HEK293 (cell line): ENCODE data around the gene CEMIP2.
A peak's percentile ranks its signal among the peaks of the same experiment; 100 is the strongest.

Experiments used
- ZEB2 ChIP-seq: fragments of 450-650 bp; formaldehyde crosslinking; IDR thresholded peaks from 2 replicates; pipeline ENCODE4 v1.5.1; 2016; ENCODE audit warnings: missing biosample characterization, missing genetic modification characterization
- ZNF24 ChIP-seq: fragments of 450-650 bp; formaldehyde crosslinking; IDR thresholded peaks from 2 replicates; pipeline ENCODE4 v1.5.1; 2016; ENCODE audit warnings: missing biosample characterization, missing genetic modification characterization
- TF ChIP-seq, protein P1 (sequence below): fragments of 450-650 bp; formaldehyde crosslinking; IDR thresholded peaks from 2 replicates; pipeline ENCODE4 v1.5.1; 2016; ENCODE audit warnings: missing biosample characterization, missing genetic modification characterization, low read depth
- TF ChIP-seq, protein P2 (sequence below): fragments of 450-650 bp; formaldehyde crosslinking; IDR thresholded peaks from 2 replicates; pipeline ENCODE4 v1.5.1; 2016; ENCODE audit warnings: missing biosample characterization, missing genetic modification characterization
- TF ChIP-seq, protein P3 (sequence below): fragments of 450-650 bp; formaldehyde crosslinking; IDR thresholded peaks from 2 replicates; pipeline ENCODE4 v1.5.1; 2016; ENCODE audit warnings: missing biosample characterization, missing genetic modification characterization
- TF ChIP-seq, protein P4 (sequence below): fragments of 450-650 bp; formaldehyde crosslinking; conservative IDR thresholded peaks from 2 replicates; pipeline ENCODE4 v1.5.1; 2016; ENCODE audit warnings: low read depth, missing biosample characterization, missing genetic modification characterization

DNA sequence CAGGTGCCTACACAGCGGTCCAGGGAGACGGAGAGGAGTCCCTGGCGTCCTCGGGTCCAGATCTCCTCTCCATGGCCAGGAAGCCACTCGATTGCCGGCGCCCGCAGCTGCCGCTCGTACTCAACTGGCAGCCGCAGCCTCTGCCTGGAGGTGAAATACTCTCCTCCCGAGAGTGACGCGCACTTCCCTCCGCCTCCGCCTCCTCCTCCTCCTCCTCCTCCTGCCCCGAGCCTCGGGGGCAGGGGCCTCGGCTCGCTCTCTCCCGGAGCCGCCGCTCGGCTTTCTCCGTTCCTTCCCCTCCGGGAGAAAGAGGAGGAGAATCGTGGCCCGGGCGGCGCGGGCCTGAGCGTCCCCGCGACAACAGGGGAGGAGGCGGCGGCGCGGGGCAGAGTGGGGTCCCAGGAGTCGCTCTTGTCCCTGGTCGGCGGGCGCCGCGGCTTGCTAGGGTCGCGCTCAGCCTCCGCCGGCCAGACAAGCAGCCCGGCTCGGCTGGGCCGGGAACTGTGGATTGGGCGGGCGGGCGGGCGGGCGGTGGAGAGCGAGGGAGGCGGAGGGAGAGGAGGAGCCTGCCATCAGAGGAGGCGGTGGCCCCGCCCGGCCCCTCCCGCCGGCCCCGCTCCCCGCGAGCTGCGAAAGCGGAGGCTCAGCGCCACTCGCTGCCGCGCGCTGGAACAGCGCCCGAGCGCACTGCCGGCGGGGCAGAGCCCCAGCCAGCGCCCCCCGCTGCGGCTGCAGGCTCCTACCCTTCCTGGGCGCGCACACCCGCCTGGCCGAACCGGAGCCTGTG lies at the start of gene CEMIP2:
- peak; percentile 18; the same call in 1 of the 2 replicates for TF ChIP-seq ZEB2
- TF ChIP-seq ZNF24 (tag by site-specific recombination): no peak
- TF ChIP-seq, protein P1, sequence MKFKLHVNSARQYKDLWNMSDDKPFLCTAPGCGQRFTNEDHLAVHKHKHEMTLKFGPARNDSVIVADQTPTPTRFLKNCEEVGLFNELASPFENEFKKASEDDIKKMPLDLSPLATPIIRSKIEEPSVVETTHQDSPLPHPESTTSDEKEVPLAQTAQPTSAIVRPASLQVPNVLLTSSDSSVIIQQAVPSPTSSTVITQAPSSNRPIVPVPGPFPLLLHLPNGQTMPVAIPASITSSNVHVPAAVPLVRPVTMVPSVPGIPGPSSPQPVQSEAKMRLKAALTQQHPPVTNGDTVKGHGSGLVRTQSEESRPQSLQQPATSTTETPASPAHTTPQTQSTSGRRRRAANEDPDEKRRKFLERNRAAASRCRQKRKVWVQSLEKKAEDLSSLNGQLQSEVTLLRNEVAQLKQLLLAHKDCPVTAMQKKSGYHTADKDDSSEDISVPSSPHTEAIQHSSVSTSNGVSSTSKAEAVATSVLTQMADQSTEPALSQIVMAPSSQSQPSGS: no peak
- TF ChIP-seq, protein P2, sequence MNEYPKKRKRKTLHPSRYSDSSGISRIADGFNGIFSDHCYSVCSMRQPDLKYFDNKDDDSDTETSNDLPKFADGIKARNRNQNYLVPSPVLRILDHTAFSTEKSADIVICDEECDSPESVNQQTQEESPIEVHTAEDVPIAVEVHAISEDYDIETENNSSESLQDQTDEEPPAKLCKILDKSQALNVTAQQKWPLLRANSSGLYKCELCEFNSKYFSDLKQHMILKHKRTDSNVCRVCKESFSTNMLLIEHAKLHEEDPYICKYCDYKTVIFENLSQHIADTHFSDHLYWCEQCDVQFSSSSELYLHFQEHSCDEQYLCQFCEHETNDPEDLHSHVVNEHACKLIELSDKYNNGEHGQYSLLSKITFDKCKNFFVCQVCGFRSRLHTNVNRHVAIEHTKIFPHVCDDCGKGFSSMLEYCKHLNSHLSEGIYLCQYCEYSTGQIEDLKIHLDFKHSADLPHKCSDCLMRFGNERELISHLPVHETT: no peak
- TF ChIP-seq, protein P3, sequence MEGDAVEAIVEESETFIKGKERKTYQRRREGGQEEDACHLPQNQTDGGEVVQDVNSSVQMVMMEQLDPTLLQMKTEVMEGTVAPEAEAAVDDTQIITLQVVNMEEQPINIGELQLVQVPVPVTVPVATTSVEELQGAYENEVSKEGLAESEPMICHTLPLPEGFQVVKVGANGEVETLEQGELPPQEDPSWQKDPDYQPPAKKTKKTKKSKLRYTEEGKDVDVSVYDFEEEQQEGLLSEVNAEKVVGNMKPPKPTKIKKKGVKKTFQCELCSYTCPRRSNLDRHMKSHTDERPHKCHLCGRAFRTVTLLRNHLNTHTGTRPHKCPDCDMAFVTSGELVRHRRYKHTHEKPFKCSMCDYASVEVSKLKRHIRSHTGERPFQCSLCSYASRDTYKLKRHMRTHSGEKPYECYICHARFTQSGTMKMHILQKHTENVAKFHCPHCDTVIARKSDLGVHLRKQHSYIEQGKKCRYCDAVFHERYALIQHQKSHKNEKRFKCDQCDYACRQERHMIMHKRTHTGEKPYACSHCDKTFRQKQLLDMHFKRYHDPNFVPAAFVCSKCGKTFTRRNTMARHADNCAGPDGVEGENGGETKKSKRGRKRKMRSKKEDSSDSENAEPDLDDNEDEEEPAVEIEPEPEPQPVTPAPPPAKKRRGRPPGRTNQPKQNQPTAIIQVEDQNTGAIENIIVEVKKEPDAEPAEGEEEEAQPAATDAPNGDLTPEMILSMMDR (tag by site-specific recombination): no peak
- TF ChIP-seq, protein P4, sequence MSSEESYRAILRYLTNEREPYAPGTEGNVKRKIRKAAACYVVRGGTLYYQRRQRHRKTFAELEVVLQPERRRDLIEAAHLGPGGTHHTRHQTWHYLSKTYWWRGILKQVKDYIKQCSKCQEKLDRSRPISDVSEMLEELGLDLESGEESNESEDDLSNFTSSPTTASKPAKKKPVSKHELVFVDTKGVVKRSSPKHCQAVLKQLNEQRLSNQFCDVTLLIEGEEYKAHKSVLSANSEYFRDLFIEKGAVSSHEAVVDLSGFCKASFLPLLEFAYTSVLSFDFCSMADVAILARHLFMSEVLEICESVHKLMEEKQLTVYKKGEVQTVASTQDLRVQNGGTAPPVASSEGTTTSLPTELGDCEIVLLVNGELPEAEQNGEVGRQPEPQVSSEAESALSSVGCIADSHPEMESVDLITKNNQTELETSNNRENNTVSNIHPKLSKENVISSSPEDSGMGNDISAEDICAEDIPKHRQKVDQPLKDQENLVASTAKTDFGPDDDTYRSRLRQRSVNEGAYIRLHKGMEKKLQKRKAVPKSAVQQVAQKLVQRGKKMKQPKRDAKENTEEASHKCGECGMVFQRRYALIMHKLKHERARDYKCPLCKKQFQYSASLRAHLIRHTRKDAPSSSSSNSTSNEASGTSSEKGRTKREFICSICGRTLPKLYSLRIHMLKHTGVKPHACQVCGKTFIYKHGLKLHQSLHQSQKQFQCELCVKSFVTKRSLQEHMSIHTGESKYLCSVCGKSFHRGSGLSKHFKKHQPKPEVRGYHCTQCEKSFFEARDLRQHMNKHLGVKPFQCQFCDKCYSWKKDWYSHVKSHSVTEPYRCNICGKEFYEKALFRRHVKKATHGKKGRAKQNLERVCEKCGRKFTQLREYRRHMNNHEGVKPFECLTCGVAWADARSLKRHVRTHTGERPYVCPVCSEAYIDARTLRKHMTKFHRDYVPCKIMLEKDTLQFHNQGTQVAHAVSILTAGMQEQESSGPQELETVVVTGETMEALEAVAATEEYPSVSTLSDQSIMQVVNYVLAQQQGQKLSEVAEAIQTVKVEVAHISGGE (tag by site-specific recombination): no peak; the same call in 1 of the 2 replicates
